Parathyroid adenoma (tissue), 2 donors: ENCODE data around the gene ARMC12.
"Not testable (repeated sequence)": the region's sequence is repeated elsewhere in the genome, so short reads cannot be mapped to it uniquely, and the experiment has no call there.

Experiments
- H2AFZ ChIP-seq: fragments of 300-600 bp; sonication (generic); one replicate; pipeline ENCODE4 v1.7.0; 2017; ENCODE audit warnings: antibody characterized with exemption, mild to moderate bottlenecking
- H3K27ac ChIP-seq: fragments of 300-600 bp; sonication (generic); one replicate; pipeline ENCODE4 v1.7.0; 2017
- H3K27me3 ChIP-seq: fragments of 300-600 bp; sonication (generic); one replicate; pipeline ENCODE4 v1.7.0; 2017; ENCODE audit warnings: low read length; ENCODE audit not compliant: control insufficient read depth, insufficient read depth
- H3K36me3 ChIP-seq: fragments of 300-600 bp; sonication (generic); one replicate; pipeline ENCODE4 v1.7.0; 2017; ENCODE audit warnings: low read length; ENCODE audit not compliant: control insufficient read depth, insufficient read depth
- H3K4me1 ChIP-seq: fragments of 300-600 bp; sonication (generic); one replicate; pipeline ENCODE4 v1.7.0; 2017; ENCODE audit warnings: control low read depth
- H3K4me2 ChIP-seq: fragments of 300-600 bp; sonication (generic); one replicate; pipeline ENCODE4 v1.7.0; 2017; ENCODE audit warnings: low read length
- H3K4me3 ChIP-seq: fragments of 300-600 bp; sonication (generic); one replicate; pipeline ENCODE4 v1.7.0; 2017; ENCODE audit warnings: low read depth, low read length
- H3K79me2 ChIP-seq: fragments of 300-600 bp; sonication (generic); one replicate; pipeline ENCODE4 v1.7.0; 2017; ENCODE audit warnings: control low read depth
- H3K9ac ChIP-seq: fragments of 300-600 bp; sonication (generic); one replicate; pipeline ENCODE4 v1.7.0; 2017; ENCODE audit warnings: mild to moderate bottlenecking
- H3K9me3 ChIP-seq: fragments of 300-600 bp; sonication (generic); one replicate; pipeline ENCODE4 v1.7.0; 2017; ENCODE audit warnings: low read length; ENCODE audit not compliant: control insufficient read depth
- CTCF ChIP-seq: fragments of 300-600 bp; sonication (generic); IDR thresholded peaks from one replicate; pipeline ENCODE4 v1.7.0; 2017; ENCODE audit warnings: antibody characterized with exemption, mild to moderate bottlenecking
- donor health status: primary hyperparathyroidism.

ARMC12 gene

GRCh38 chr6:35733633-35734032 lies 3.2 kb upstream of the ARMC12 start:
- Histone ChIP-seq H3K4me1 (peaks cover 42% of the 10 kb centered on the region), H3K9me3 (no peaks in the 10 kb centered on the region), H2AFZ (peak overlapping the region; percentile 36), H3K36me3 (no peaks in the 10 kb centered on the region), H3K79me2 (no peaks in the 10 kb centered on the region), H3K4me3 (no peak overlapping the region), H3K9ac (no peak overlapping the region), H3K4me2 (no peak overlapping the region), H3K27me3 (no peaks in the 10 kb centered on the region), H3K27ac (peak overlapping the region; percentile 100)
- no peak for TF ChIP-seq CTCF

GRCh38 chr6:35734319-35734718 lies 2.5 kb upstream of the ARMC12 start:
- H3K27ac ChIP-seq, result not testable (repeated sequence)

DNA sequence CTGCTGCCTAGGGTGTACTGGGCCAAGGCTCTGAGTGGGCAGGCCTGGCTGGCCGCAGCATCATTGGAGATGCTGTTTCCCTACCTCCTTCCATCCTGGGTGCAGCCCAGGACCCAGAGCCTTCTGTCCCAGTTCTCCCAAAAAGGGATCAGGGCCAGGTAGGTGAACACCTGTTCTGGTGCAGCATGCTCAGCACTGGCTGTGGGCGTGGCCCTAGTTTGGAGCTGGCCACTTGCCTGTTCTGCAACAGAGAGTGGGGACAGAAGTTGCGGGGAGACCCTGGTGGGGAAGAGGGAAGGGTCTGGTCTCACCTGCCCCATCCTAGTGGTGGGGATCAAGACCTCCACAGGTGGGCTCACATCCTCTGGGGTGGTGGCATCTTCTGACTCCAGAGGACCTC lies 1.4 kb upstream of the ARMC12 start:
- Histone ChIP-seq H3K9ac (no peak overlapping the region), H3K27ac (no peak overlapping the region), H3K4me3 (no peak overlapping the region), H3K79me2 (no peaks in the 10 kb centered on the region), H3K4me1 (peaks cover 24% of the 10 kb centered on the region), H3K4me2 (no peak overlapping the region), H3K36me3 (no peaks in the 10 kb centered on the region), H3K27me3 (no peaks in the 10 kb centered on the region), H2AFZ (no peak overlapping the region), H3K9me3 (no peaks in the 10 kb centered on the region)
- TF ChIP-seq CTCF, result no peak

More at GRCh38 chr6:35734319-35734718, 2.5 kb upstream of the ARMC12 start:
- H3K27me3 ChIP-seq, H3K4me3 ChIP-seq, H3K79me2 ChIP-seq, H2AFZ ChIP-seq, H3K9ac ChIP-seq, H3K4me2 ChIP-seq, H3K9me3 ChIP-seq, H3K36me3 ChIP-seq: not testable (repeated sequence)
- peaks cover 35% of the 10 kb centered on the region for H3K4me1 ChIP-seq

- no peak overlapping the region for H2AFZ ChIP-seq
- H3K9ac ChIP-seq, result no peak overlapping the region
- peak; percentile 95 for TF ChIP-seq CTCF
- H3K27me3 ChIP-seq, result no peaks in the 10 kb centered on the region
- H3K79me2 ChIP-seq, result no peaks in the 10 kb centered on the region
- no peak overlapping the region for H3K27ac ChIP-seq
- no peak overlapping the region for H3K4me3 ChIP-seq
- H3K36me3 ChIP-seq, result no peaks in the 10 kb centered on the region
- no peaks in the 10 kb centered on the region for H3K9me3 ChIP-seq
- peaks cover 17% of the 10 kb centered on the region for H3K4me1 ChIP-seq
- no peak overlapping the region for H3K4me2 ChIP-seq
Observed at GRCh38 chr6:35736253-35736894, 458 bp upstream of the ARMC12 start.

DNA sequence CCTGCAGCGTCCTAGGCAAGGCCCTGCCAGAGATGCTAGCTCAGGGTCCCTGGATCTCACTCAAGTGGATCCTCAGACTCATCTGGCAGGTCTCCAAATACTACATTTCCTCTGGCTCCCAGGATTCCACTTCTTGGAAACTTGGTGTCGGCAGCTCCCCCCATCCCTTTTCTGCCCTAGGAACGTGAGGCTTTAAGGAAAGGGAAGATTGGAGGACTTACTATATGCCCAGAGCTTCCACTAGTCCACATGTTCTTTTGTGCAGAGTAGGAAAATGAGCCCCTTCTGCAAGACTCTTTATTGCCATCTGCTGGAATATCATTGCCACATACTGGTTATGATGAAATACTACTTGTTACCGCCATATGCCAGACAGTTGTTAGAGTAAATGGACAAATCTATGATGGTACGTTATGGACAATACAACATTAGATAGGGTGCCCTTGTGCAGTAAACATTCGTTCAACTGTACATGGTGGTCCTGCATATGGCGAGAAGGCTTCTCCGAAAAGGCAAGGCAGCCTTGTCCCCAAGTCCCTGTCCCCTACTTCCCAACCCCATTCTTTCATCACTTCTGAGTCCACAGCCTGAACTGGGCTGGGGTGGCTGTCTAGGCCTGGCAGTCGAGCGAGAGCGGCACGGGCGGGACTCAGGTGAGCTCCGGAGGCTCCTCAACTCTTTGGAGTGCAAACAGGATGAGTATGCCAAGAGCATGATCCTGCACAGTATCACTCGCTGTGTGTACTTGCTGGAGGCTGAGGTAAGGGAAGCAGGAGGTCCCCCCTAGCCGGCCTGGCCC lies 780 bp downstream of the ARMC12 start:
- Histone ChIP-seq H3K79me2 (no peaks in the 10 kb centered on the region), H3K9ac (no peak overlapping the region), H3K4me1 (peaks cover 12% of the 10 kb centered on the region), H3K4me3 (no peak overlapping the region), H3K36me3 (no peaks in the 10 kb centered on the region), H3K4me2 (no peak overlapping the region), H3K9me3 (no peaks in the 10 kb centered on the region), H3K27ac (no peak overlapping the region), H3K27me3 (no peaks in the 10 kb centered on the region), H2AFZ (peak overlapping the region; percentile 21)
- TF ChIP-seq CTCF, result peak; percentile 92
